Ovary (tissue), 3 donors: ENCODE results near the gene OR2S2.

Source experiments
- EP300 ChIP-seq: sonication (generic); formaldehyde crosslinking; IDR thresholded peaks from one replicate; pipeline ENCODE4 v1.6.1; 2017; ENCODE audit warnings: antibody characterized with exemption
- TF ChIP-seq, protein P1 (sequence below), 3 donors: fragments of 450-650 bp in 2 of 3; fragments of 200-600 bp in 1 of 3; IDR thresholded peaks; one replicate each; pipeline versions ENCODE4 v1.5.1 to v1.8.0; 2016 to 2022; ENCODE audit warnings: antibody characterized with exemption in 3 of 3, mild to moderate bottlenecking in 1 of 3
- donor health status: DM: no; HTN: no; CAD: no.

DNA sequence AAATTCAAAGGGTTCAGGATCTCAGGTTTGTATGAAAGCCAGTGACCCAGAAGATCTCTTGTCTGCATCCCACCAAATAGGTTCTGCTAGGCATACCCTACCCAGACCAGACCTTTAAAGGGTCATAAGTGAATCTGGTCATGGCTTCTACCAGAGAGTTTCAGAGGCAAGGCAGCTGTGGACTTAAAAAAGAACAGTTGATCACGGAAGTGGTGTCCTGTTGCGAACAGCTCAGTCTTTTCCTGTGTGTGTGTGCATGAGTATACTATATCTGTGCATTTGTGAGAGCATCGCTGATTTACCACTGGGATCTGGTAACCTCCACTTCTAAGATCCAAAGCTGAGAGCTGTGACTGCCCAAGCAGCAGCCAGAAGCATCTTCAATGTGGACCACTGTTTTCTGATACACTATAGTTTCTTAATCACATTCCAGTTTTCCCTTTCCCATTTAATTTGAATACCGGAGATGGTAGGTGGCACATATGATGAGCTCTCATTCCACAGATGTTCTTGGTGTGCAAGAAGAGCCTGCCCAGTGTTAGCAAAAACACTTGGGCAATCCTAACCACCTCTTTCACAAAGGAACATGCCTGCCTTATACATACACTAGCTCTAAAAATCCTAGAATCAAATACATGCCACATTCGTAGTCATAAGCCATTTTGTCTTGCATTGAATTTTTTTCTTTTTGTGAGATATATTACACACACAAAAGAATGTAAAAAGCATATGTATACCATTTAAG lies 36.2 kb upstream of the OR2S2 start:
- TF ChIP-seq, protein P1, sequence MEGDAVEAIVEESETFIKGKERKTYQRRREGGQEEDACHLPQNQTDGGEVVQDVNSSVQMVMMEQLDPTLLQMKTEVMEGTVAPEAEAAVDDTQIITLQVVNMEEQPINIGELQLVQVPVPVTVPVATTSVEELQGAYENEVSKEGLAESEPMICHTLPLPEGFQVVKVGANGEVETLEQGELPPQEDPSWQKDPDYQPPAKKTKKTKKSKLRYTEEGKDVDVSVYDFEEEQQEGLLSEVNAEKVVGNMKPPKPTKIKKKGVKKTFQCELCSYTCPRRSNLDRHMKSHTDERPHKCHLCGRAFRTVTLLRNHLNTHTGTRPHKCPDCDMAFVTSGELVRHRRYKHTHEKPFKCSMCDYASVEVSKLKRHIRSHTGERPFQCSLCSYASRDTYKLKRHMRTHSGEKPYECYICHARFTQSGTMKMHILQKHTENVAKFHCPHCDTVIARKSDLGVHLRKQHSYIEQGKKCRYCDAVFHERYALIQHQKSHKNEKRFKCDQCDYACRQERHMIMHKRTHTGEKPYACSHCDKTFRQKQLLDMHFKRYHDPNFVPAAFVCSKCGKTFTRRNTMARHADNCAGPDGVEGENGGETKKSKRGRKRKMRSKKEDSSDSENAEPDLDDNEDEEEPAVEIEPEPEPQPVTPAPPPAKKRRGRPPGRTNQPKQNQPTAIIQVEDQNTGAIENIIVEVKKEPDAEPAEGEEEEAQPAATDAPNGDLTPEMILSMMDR (IDR thresholded peaks at IDR 0.05): no peak
- no peak for TF ChIP-seq EP300
